Measurements from ENCODE around the gene CDH23.

The CDH23 gene

DNA sequence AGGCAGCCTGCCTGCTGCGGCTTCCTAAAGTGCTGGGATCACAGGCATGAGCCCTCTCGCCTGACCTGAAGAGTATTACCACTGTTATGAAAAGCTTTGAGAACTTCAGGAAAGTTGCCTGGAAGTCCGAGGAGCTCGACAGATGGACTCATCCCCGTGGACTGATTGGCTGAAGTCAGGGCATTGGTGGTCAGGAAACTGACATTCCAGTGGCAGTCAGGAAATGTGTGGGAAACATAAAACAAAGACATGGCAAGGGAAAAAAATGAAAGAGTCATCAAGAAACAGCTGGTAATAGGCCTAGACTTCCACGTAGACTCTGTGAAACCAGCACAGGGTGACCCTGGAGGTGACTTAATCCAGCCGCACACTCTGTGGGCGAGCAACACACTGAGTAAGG is 123.3 kb downstream of the CDH23 start:
- DNase-seq, result no peak

DNA sequence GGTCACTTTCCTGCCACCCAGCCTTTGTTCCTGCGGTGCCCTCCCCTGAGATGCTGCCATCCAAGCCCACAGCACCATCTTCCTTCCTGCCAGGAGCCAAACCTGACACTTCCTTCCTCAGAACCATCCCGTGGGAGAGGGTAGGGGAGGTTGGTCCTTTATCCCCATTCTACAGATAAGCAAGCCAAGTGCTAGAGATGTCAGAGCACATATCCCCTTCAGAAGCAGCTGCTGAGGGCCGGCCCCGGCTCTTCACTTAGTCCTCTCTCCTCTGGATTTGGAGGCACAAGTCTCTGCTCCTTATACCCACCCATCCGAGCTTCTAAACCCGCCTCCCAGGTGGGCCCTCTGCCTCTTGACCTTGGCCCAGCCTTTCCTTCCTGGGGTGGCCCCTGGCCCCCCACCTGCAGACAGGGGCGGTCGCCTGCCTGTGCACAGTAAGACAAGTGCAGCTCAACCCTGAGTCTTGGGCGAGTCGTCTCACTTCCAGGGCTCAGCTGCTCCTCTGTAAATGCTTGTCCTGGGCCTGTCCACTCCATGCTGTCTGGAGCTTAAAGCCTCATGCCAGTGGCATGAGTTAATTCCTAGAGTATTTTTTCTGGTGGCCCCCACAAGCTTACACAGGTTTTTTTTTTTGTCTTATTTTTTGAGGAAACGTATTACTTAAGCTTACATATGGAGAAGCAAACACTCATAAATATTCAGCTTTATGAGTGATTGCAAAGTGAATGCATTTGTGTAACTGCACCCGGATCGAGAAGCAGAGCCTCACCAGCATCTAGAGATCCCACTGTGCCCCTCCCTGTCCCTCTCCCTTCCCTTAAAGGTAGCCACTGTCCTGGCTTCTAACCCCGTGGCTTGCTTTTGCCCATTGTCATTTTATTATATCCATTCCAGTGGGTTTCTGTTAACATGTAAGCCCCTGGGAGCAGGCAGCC is 125.1 kb downstream of the CDH23 start:
- DNase-seq, result no peak

GRCh38 chr10:71522442-71523144 is 125.9 kb downstream of the CDH23 start:
- DNase-seq, result no peak

- no peak for DNase-seq
Measured at GRCh38 chr10:71523756-71524155, 127.0 kb downstream of the CDH23 start.

- DNase-seq, result no peak
Measured at GRCh38 chr10:71525092-71525491, 128.4 kb downstream of the CDH23 start.

GRCh38 chr10:71525721-71526120 is 129.0 kb downstream of the CDH23 start:
- DNase-seq, result no peak

DNA sequence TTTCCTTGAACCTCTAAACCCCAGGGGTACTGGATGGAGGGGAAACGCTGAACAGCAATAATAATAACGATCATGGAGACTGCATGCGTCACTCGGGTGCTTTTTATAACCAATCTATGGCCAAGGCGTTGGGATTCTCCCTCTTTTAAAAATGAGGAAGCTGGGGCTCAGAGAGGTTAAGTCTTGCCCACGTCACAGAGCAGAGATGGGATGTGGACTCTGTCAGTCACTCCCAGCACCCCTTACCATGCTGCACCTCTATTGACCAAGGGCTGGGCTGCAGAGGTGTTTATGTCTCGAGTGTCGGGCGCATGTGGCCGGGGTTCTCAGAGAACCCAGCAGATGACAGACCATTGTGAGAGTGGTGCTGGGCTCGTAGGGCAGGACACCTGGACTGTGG is 129.9 kb downstream of the CDH23 start:
- no peak for DNase-seq

DNA sequence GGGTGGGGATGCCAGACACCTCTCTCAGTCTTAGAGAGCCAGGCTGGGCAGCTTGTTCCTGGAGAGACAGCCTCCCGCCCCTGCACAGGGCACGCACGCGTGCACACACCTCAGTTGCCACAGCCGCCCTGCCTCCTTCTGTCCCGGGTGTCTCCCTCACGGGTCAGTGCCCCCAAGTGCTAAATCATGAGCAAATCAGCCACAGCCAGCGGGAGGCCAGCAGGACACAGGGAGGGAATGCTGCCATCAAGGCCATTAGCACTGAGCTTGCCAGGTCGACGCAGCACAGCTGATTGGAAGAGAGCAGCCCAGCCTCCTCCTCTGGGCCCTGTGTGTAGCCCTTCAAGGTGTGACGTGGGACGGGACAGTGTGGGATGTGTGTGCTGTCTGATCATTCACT is 130.4 kb downstream of the CDH23 start:
- DNase-seq, result no peak

- no peak for DNase-seq
Measured at GRCh38 chr10:71528371-71529206, 131.9 kb downstream of the CDH23 start.

DNA sequence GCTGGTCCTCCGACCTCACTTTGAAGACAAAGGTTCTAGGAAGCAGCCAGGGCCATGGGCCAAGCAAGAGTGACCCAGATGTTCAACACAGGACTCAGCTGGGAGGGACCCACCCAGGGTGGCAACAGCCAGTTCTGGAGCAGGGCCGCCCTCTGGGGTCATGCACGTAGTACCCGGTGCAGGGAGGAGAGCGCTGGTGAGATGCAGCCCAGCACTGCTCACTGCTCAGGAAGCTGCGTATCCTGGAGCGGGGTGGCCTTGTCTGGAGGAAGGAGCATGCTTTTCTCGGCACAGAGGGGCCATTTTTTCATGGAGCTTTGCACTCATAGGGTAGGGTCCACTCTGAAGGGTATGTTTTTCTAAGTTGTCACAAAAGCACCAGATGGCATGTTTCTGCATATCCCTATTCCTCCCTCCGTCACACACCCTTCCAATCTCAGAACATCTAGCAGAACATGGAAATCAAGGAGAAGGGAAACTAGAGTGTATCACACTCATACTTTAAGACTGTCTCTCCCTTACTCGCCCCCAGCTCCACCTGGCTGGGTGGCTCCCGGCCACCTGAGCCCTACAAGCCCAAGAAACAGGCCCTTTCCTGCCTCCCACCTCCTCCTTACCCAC is 132.6 kb downstream of the CDH23 start:
- no peak for DNase-seq

DNA sequence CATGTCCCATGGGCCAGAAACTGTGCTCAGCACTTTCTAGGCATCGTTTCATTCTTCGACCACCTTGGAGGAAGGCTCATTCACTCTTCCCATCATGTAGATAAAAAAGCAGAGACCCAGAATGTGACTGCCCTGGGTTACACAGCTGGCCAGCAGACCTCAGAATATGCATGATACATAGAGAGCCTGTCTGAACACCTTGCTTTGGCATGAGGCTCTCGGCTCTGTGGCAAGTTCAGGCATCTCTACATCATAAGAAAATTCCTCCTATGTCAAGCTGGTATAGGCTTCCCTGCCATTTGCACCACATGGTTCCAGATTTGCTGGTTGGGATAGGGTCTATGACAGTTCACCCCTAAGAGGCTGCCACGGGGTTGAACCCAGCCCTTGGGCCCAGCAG is 134.1 kb downstream of the CDH23 start:
- no peak for DNase-seq

DNA sequence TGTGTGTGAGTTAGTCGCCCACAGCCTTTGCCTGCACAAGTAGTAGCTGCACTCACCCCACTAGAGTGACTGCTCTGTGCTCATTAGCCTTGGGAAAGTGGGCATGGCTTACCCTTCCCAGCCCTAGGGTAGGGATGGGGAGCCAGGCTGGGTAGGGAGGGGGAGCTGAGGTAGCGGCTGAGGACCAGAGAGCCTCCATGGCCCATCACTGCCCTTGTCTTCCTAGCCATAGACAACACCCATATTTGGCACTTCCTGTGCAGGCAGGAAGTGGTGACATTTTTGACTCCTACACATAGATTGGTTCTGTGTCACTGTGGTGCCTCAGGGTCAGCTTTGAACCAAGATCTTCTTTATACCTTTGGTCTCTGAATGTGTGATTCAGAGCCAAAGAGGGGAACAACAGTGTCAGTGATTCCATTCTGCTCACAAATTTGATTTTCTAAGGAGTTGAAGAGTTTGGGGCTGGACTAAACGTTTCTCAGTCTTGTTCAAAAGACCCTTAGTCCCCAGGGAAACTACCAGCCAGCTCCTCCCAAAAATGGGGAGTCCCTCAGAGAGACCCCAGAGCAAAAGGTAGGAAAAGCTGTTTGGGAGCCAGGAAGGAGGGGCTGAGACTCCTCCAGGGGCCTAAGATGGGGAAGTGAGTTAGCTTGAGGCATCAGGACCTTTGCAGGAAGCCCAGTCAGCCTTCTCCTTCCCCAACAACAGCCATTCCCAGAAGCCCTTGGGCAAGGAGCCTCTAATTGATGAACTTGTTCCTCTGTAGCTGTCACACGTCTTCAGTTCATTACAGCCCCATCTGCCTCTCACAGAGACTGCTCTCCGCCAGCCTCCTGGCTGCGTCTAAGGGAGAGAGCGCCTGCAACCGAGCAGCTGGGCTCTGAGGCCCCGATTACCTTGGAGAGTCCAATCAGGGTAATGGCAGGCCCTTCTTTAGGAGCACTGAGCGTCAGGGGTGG is 135.0 kb downstream of the CDH23 start:
- no peak for DNase-seq

GRCh38 chr10:71532878-71533277 is 136.2 kb downstream of the CDH23 start:
- no peak for DNase-seq

GRCh38 chr10:71533936-71534335 is 137.2 kb downstream of the CDH23 start:
- DNase-seq, result no peak

- DNase-seq, result no peak
Measured at GRCh38 chr10:71534568-71535194, 138.0 kb downstream of the CDH23 start.

DNA sequence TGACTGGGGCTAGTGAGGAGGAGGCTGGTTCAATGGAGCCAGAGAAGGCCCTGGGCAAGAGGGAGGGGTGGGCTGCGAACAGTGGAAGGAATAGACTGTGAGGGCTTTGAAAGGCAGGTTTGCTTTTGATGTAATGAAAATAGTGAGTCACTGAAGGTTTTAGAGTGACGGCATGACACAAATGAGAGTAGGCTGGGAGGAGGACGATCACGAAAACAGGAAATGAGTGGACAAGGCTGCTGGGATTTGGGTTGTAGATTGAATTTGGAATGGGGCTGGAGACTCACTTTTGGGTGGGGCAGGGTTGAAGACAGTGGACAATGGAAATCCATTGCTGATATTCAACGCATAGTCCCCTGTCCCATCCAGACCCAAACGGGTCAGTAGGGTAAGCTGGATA is 139.6 kb downstream of the CDH23 start:
- DNase-seq, result no peak

DNA sequence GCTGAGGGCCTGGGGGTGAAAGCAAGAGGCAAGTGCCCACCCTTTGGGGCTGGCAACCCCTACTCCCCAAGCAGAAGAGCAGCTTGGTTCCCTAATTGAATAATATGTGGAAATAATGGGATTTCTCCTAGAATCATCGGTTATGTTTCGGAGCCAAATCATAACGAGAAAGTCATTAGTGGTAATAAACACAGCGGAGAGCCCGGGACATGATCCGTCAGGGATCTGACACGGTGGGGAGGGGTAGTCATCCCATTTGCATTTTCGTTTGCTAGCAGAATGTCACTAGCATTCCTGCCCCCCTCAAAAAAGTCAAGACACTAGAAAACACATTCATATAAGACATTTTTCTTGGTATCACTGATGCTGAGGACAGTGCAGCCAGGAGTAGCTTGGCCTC is 140.4 kb downstream of the CDH23 start:
- no peak for DNase-seq

DNA sequence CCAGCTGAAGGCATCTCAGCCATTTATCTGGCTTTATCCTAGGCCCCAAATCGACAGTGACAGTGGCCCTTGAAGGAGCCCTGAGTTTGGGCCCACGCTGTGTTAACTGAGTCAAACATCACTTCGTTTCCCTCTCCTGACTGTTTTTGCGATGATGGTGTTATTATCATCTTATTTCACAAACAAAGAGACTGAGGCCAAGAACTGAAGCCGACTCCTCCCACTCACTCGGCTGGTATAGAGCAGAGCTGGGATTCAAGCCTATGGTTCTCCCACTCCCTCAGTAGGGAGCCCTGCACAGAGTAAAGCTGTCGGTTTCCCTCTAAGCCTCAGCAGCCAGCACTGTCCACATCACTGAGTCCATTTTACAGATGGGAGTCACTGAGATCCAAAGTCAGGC is 141.0 kb downstream of the CDH23 start:
- DNase-seq, result no peak

- DNase-seq, result no peak
Measured at GRCh38 chr10:71538608-71539260, 142.0 kb downstream of the CDH23 start.

- no peak for DNase-seq
Measured at GRCh38 chr10:71539442-71540118, 142.9 kb downstream of the CDH23 start.
